GM12873 (cell line): Measurements from ENCODE around the gene C15orf40.

Source experiments
- TF ChIP-seq, protein P1 (sequence below): IDR thresholded peaks from 2 replicates; pipeline ENCODE4 v1.5.1; 2012; ENCODE audit warnings: low read depth, mild to moderate bottlenecking, moderate library complexity, low read length, control low read depth; ENCODE audit not compliant: insufficient read depth; ENCODE audit errors: missing control alignments

Gene C15orf40

DNA sequence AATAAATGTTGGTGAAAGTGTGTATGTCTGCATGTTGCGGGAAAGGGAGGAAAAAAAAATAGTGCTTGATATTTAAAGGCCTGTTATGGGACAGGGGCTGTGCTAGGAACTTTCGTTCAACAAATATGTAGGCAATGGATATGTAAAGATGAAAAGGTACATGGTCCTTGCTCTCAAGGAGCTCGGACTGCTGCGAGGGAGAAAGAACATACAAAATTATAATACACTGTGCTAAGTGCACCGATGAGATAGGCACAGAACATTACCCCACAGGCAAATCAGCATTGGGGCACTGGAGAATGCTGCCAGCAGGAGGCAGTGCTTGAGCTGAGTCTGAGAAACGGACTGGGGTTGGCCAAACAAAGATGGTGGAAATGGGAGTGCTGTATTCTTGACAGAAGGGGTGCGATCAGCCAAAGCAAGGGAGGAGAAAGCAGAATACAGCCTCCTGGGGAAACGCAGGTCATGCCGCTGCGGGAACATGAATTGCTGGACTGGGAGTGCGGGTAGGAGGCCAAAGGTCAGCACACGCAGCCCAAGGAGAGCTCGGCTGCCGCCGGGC, 649 bp downstream of the C15orf40 start:
- TF ChIP-seq, protein P1, sequence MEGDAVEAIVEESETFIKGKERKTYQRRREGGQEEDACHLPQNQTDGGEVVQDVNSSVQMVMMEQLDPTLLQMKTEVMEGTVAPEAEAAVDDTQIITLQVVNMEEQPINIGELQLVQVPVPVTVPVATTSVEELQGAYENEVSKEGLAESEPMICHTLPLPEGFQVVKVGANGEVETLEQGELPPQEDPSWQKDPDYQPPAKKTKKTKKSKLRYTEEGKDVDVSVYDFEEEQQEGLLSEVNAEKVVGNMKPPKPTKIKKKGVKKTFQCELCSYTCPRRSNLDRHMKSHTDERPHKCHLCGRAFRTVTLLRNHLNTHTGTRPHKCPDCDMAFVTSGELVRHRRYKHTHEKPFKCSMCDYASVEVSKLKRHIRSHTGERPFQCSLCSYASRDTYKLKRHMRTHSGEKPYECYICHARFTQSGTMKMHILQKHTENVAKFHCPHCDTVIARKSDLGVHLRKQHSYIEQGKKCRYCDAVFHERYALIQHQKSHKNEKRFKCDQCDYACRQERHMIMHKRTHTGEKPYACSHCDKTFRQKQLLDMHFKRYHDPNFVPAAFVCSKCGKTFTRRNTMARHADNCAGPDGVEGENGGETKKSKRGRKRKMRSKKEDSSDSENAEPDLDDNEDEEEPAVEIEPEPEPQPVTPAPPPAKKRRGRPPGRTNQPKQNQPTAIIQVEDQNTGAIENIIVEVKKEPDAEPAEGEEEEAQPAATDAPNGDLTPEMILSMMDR: peak; percentile 92

DNA sequence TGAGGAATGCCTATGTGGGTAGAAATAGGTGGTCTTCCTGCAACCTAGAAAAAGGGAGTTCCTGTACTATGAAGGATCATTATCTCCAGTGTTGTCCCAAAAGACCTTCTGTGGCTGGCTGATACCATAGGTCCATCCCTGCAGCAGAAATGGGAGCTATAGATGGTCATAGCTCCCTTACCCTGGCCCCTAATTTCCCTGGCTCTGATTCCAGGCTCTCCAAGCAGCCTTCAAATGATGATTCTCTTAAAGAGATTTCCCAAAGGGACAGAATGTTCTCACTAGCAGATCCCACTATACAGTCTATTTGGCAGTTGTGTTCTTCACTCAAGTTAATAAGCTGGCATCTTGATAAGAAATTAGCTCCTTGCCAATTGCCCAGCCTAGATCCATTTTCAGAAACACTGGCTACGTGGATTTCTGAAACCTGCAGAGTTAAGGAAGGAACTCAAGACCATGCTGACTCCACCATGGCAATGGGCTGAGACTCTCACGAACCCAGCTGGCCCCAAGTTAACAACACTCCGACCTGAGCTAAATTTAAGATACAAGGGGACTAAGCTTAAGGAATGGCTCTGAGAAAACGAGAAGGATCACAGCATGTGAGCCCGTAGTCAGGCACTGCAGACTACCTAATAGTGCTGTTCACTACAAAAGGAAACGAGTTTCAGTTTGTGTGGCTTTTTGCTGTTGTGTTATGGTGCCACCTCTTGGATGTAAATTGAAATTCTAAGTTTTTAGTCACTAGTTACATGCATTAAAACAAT, 11.4 kb downstream of the C15orf40 start:
- TF ChIP-seq, protein P1: peak; percentile 68

GRCh38 chr15:82999426-82999825, 12.0 kb downstream of the C15orf40 start:
- TF ChIP-seq, protein P1: no peak

GRCh38 chr15:82995938-82996337, 15.5 kb downstream of the C15orf40 start:
- TF ChIP-seq, protein P1: no peak

- TF ChIP-seq, protein P1: no peak
Observed at GRCh38 chr15:82995076-82995475, 16.4 kb downstream of the C15orf40 start.

DNA sequence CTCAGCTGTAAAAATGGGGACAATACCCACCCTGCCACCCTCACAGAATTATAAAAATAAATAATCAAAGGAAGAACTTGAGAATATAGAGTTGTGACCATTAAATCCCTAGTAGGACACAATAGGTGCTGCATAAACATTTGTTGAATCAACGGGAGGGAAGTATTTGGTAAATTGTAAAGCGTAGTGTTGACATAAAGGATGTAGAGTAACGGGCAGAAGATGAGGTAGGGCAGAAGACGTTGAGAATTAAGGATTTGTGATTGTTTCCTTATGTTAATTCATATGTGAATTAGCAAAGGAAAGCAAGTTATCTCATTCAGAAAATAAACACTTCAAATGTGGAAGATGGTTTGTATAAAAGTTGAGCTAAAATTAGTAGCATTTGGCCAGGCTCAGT, 18.3 kb downstream of the C15orf40 start:
- TF ChIP-seq, protein P1: no peak

DNA sequence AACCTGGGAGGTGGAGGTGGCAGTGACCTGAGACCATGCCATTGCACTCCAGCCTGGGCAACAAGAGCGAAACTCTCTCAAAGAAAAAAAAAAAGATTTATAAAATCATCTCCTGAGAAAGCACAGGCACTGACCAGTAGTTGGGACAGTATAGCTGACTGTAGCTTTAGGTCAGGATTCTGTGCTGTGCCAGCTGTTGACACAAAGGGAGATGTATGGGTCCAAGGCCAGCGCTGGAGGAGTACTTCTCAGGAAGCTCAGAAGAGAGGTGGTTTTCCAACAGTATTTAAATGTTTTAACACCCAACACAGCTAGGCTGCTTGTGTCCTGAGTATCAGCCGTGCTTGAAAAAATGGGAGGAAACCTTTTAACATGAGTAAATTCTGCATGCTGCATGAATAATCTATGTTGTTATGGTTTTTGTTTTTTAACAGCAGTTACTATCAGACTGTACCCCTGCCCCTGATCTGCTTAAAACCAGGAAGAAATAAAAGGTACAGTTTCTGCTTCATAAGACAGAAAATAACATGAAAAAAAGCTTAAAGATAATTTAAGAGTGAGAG, 18.9 kb downstream of the C15orf40 start:
- TF ChIP-seq, protein P1: no peak
